ENCODE data around the gene KCNH3. TPM values are rescaled to one million over a fixed set of nuclear protein-coding genes. Genes with fewer than 3 reads are reported as not detected.
A peak's percentile ranks its signal among the peaks of the same experiment; 100 is the strongest.

The KCNH3 gene
- polyA plus RNA-seq, 1 donor from 2014 or later, result 0.63 TPM

- H3K9ac ChIP-seq (ENCODE audit: low read length), result no peak overlapping the region
These were observed 14.8 kb downstream of the KCNH3 start for GRCh38 chr12:49553512-49554088.

GRCh38 chr12:49554266-49554665, 15.4 kb downstream of the KCNH3 start:
- no peaks in the 10 kb centered on the region for H3K9me2 ChIP-seq (ENCODE audit: insufficient read depth, low read length)

More at GRCh38 chr12:49553512-49554088, 14.8 kb downstream of the KCNH3 start:
- Histone ChIP-seq H3K4me3 (ENCODE audit: low read length) (no peak overlapping the region), H3K79me2 (replicated peaks; ENCODE audit: insufficient read depth, low read length) (no peaks in the 10 kb centered on the region), H3F3A (ENCODE audit: insufficient read depth, low read length, poor library complexity, severe bottlenecking) (no peaks in the 10 kb centered on the region), H3K9me3 (ENCODE audit: low read length) (no peaks in the 10 kb centered on the region), H3K27me3 (ENCODE audit: insufficient read depth, low read depth, low read length) (peaks cover 10% of the 10 kb centered on the region), H3K9me2 (ENCODE audit: insufficient read depth, low read length) (no peaks in the 10 kb centered on the region), H4K20me1 (ENCODE audit: insufficient read depth) (no peaks in the 10 kb centered on the region), H2AFZ (ENCODE audit: low read depth, low read length) (no peak overlapping the region), H3K27ac (ENCODE audit: low read length) (no peak overlapping the region), H3K36me3 (ENCODE audit: insufficient read depth, low read length) (no peaks in the 10 kb centered on the region), H3K4me2 (ENCODE audit: low read length) (no peak overlapping the region)
- TF ChIP-seq EP300 (conservative IDR thresholded peaks at IDR 0.05; ENCODE audit: poor library complexity, severe bottlenecking) (no peak), CTCF (IDR thresholded peaks at IDR 0.05; ENCODE audit: poor library complexity, severe bottlenecking) (peak; percentile 79), TAF1 (IDR thresholded peaks at IDR 0.05; ENCODE audit: low read depth) (no peak), SMC3 (conservative IDR thresholded peaks at IDR 0.05; ENCODE audit: poor library complexity) (peak; percentile 69), POLR2AphosphoS5 (IDR thresholded peaks at IDR 0.05) (no peak), RAD21 (conservative IDR thresholded peaks at IDR 0.05) (peak; percentile 66), MXI1 (conservative IDR thresholded peaks at IDR 0.05; ENCODE audit: poor library complexity, severe bottlenecking) (no peak), EZH2 (IDR thresholded peaks at IDR 0.05; ENCODE audit: borderline replicate concordance, insufficient read depth, low read length, poor library complexity, severe bottlenecking) (no peak)

GRCh38 chr12:49555631-49556390, 17.0 kb downstream of the KCNH3 start:
- Histone ChIP-seq H3K4me3 (ENCODE audit: low read length) (no peak overlapping the region), H3K36me3 (ENCODE audit: insufficient read depth, low read length) (no peaks in the 10 kb centered on the region), H4K20me1 (ENCODE audit: insufficient read depth) (no peaks in the 10 kb centered on the region), H3K9me3 (ENCODE audit: low read length) (no peaks in the 10 kb centered on the region), H3K9ac (ENCODE audit: low read length) (no peak overlapping the region), H3K27ac (ENCODE audit: low read length) (no peak overlapping the region), H3K9me2 (ENCODE audit: insufficient read depth, low read length) (no peaks in the 10 kb centered on the region), H2AFZ (ENCODE audit: low read depth, low read length) (no peak overlapping the region), H3K27me3 (ENCODE audit: insufficient read depth, low read depth, low read length) (no peaks in the 10 kb centered on the region), H3K4me2 (ENCODE audit: low read length) (no peak overlapping the region), H3K79me2 (replicated peaks; ENCODE audit: insufficient read depth, low read length) (no peaks in the 10 kb centered on the region), H3F3A (ENCODE audit: insufficient read depth, low read length, poor library complexity, severe bottlenecking) (no peaks in the 10 kb centered on the region)
- no peak for TF ChIP-seq MXI1 (conservative IDR thresholded peaks at IDR 0.05; ENCODE audit: poor library complexity, severe bottlenecking)
- no peak for TF ChIP-seq CTCF (IDR thresholded peaks at IDR 0.05; ENCODE audit: poor library complexity, severe bottlenecking)
- no peak for TF ChIP-seq POLR2AphosphoS5 (IDR thresholded peaks at IDR 0.05)
- no peak for TF ChIP-seq SMC3 (conservative IDR thresholded peaks at IDR 0.05; ENCODE audit: poor library complexity)
- no peak for TF ChIP-seq TAF1 (IDR thresholded peaks at IDR 0.05; ENCODE audit: low read depth)
- TF ChIP-seq RAD21 (conservative IDR thresholded peaks at IDR 0.05), result no peak
- no peak for TF ChIP-seq EZH2 (IDR thresholded peaks at IDR 0.05; ENCODE audit: borderline replicate concordance, insufficient read depth, low read length, poor library complexity, severe bottlenecking)
- TF ChIP-seq REST (IDR thresholded peaks at IDR 0.05; ENCODE audit: borderline replicate concordance), result no peak
- TF ChIP-seq EP300 (conservative IDR thresholded peaks at IDR 0.05; ENCODE audit: poor library complexity, severe bottlenecking), result no peak

More at GRCh38 chr12:49554266-49554665, 15.4 kb downstream of the KCNH3 start:
- TF ChIP-seq SMC3 (conservative IDR thresholded peaks at IDR 0.05; ENCODE audit: poor library complexity) (no peak), EZH2 (IDR thresholded peaks at IDR 0.05; ENCODE audit: borderline replicate concordance, insufficient read depth, low read length, poor library complexity, severe bottlenecking) (no peak), EP300 (conservative IDR thresholded peaks at IDR 0.05; ENCODE audit: poor library complexity, severe bottlenecking) (no peak), RAD21 (conservative IDR thresholded peaks at IDR 0.05) (no peak), POLR2AphosphoS5 (IDR thresholded peaks at IDR 0.05) (no peak), MXI1 (conservative IDR thresholded peaks at IDR 0.05; ENCODE audit: poor library complexity, severe bottlenecking) (no peak), TAF1 (IDR thresholded peaks at IDR 0.05; ENCODE audit: low read depth) (no peak)
- no peaks in the 10 kb centered on the region for H3K9me3 ChIP-seq (ENCODE audit: low read length)
- H4K20me1 ChIP-seq (ENCODE audit: insufficient read depth), result no peaks in the 10 kb centered on the region
- H3K9ac ChIP-seq (ENCODE audit: low read length), result no peak overlapping the region
- no peak overlapping the region for H3K4me2 ChIP-seq (ENCODE audit: low read length)
- peaks cover 3% of the 10 kb centered on the region for H3K27me3 ChIP-seq (ENCODE audit: insufficient read depth, low read depth, low read length)
- H3K27ac ChIP-seq (ENCODE audit: low read length), result no peak overlapping the region
- H3K79me2 ChIP-seq (replicated peaks; ENCODE audit: insufficient read depth, low read length), result no peaks in the 10 kb centered on the region
- H3K4me3 ChIP-seq (ENCODE audit: low read length), result no peak overlapping the region
- H3F3A ChIP-seq (ENCODE audit: insufficient read depth, low read length, poor library complexity, severe bottlenecking), result no peaks in the 10 kb centered on the region
- H2AFZ ChIP-seq (ENCODE audit: low read depth, low read length), result no peak overlapping the region
- H3K36me3 ChIP-seq (ENCODE audit: insufficient read depth, low read length), result no peaks in the 10 kb centered on the region
